Thyroid gland (tissue), 4 donors: ENCODE data around the gene TBRG1. TPM values are rescaled to one million over a fixed set of nuclear protein-coding genes. Genes with fewer than 3 reads are reported as not detected.

ENCODE experiments used
- DNase-seq, 2 donors: peaks; one replicate each; pipeline ENCODE4 v3.0.0-alpha.2; 2019
- H3K27ac ChIP-seq, 3 donors: fragments of 200-600 bp; sonication (generic); 1 replicate in 2 of 3; 2 replicates in 1 of 3; pipeline ENCODE4 v1.5.1; 2016 to 2019; ENCODE audit warnings: mild to moderate bottlenecking in 1 of 3, moderate library complexity in 1 of 3
- H3K27me3 ChIP-seq: fragments of 200-600 bp; sonication (generic); one replicate; pipeline ENCODE4 v1.5.1; 2019
- H3K36me3 ChIP-seq, 2 donors: fragments of 200-600 bp; sonication (generic); one replicate each; pipeline ENCODE4 v1.5.1; 2016 to 2019
- H3K4me1 ChIP-seq, 2 donors: fragments of 200-600 bp; sonication (generic); one replicate each; pipeline ENCODE4 v1.5.1; 2017 to 2019
- H3K4me3 ChIP-seq, 3 donors: fragments of 200-600 bp; sonication (generic); replicated peaks in 1 of 3; 1 replicate in 2 of 3; 2 replicates in 1 of 3; pipeline ENCODE4 v1.5.1; 2016; ENCODE audit warnings: mild to moderate bottlenecking in 1 of 3
- H3K9me3 ChIP-seq: fragments of 200-600 bp; sonication (generic); one replicate; pipeline ENCODE4 v1.5.1; 2017
- POLR2A ChIP-seq, 2 donors: fragments of 450-650 bp; IDR thresholded peaks; one replicate each; pipeline ENCODE4 v1.6.1; 2017; ENCODE audit warnings: antibody characterized with exemption in 2 of 2, mild to moderate bottlenecking in 2 of 2, moderate library complexity in 1 of 2
- WGBS, 2 donors: methylation state at CpG; one replicate each; pipeline ENCODE4 v1.1.5; 2017; 5-methylcytosine and 5-hydroxymethylcytosine counted together
- intact Hi-C: fragments of 100-400 bp; cut with DNase I; formaldehyde crosslinking; loops from one replicate; pipeline ENCODE4 v1.15.1; 2023
- total RNA-seq, 4 donors: library from RNA; depleted of rRNA; stranded (reverse); fragments of >200 nt; gene quantifications; one replicate each; pipeline ENCODE4 v1.2.3, GENCODE V29; 2016
- TF ChIP-seq, protein P1 (sequence below), 6 experiments: fragments of 200-600 bp in 3 of 6; fragments of 450-650 bp in 3 of 6; sonication (generic) in 3 of 6; IDR thresholded peaks; one replicate each; pipeline ENCODE4 v1.5.1; 2016 to 2019; ENCODE audit warnings: antibody characterized with exemption in 6 of 6, mild to moderate bottlenecking in 2 of 6, inconsistent platforms in 1 of 6, moderate library complexity in 1 of 6

TBRG1 gene
- total RNA-seq, 4 donors from 2014 or later: 34.7 to 59.8 (median 46.3) TPM

DNA sequence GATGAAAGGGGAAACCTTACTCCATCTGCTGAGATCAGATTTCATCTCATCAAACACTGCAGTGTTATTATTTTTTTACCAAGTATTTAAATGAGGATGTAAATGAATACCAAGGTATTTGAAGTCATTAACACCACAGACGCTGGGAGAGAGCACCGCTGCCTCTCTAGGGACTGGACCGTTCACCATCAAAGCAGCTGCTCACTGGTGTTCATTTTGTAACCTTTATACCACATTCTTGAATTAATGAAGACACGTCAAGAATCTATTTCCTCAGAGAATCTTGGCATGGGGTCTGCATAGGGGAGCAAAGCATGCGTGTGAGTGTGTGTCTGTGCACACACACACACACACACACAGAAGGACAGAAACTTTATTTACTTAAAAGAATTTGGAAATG lies 35.2 kb downstream of the TBRG1 start:
- H3K4me1 ChIP-seq: no peaks in the 10 kb centered on the region
- H3K27ac ChIP-seq: no peak overlapping the region
- H3K9me3 ChIP-seq: no peaks in the 10 kb centered on the region
- intact Hi-C loops: no loop called here
- H3K27me3 ChIP-seq: no peaks in the 10 kb centered on the region
- H3K4me3 ChIP-seq: no peak overlapping the region
- no peak for DNase-seq
- no peak for TF ChIP-seq POLR2A (IDR thresholded peaks at IDR 0.05)
- TF ChIP-seq, protein P1, sequence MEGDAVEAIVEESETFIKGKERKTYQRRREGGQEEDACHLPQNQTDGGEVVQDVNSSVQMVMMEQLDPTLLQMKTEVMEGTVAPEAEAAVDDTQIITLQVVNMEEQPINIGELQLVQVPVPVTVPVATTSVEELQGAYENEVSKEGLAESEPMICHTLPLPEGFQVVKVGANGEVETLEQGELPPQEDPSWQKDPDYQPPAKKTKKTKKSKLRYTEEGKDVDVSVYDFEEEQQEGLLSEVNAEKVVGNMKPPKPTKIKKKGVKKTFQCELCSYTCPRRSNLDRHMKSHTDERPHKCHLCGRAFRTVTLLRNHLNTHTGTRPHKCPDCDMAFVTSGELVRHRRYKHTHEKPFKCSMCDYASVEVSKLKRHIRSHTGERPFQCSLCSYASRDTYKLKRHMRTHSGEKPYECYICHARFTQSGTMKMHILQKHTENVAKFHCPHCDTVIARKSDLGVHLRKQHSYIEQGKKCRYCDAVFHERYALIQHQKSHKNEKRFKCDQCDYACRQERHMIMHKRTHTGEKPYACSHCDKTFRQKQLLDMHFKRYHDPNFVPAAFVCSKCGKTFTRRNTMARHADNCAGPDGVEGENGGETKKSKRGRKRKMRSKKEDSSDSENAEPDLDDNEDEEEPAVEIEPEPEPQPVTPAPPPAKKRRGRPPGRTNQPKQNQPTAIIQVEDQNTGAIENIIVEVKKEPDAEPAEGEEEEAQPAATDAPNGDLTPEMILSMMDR (IDR thresholded peaks at IDR 0.05): no peak
- WGBS, 2 donors: 87 to 92% methylated on average over 5 of the region's 5 CpGs
- peaks cover 4% of the 10 kb centered on the region in 2 donors for H3K36me3 ChIP-seq

DNA sequence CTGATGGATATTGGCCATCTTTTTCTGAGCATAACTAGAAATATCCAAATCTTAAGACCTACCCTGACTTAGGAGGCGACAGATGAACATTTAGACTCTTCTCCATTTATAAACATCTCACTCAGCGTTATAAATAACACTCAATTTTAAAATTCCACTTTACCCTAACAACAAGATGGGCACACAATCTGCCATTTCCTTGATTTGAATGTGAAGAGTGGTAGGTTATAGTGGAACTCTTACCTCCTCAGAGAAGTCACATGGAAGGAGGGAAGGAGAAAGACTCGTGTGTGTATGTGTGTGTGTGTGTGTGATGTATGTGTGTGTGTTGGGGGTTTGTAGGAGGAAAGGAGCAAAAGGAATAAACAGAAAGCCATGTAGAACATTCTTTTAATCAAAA lies 35.8 kb downstream of the TBRG1 start:
- TF ChIP-seq POLR2A (IDR thresholded peaks at IDR 0.05): no peak
- TF ChIP-seq, protein P1 (IDR thresholded peaks at IDR 0.05): no peak
- no peaks in the 10 kb centered on the region for H3K4me1 ChIP-seq
- no peak for DNase-seq
- H3K27me3 ChIP-seq: no peaks in the 10 kb centered on the region
- 90 to 92% methylated on average over 3 of the region's 3 CpGs for WGBS, 2 donors
- H3K4me3 ChIP-seq: no peak overlapping the region
- no peak overlapping the region for H3K27ac ChIP-seq
- H3K9me3 ChIP-seq: no peaks in the 10 kb centered on the region
- intact Hi-C loops: no loop called here
- peaks cover 0 to 4% of the 10 kb centered on the region in 2 donors for H3K36me3 ChIP-seq

DNA sequence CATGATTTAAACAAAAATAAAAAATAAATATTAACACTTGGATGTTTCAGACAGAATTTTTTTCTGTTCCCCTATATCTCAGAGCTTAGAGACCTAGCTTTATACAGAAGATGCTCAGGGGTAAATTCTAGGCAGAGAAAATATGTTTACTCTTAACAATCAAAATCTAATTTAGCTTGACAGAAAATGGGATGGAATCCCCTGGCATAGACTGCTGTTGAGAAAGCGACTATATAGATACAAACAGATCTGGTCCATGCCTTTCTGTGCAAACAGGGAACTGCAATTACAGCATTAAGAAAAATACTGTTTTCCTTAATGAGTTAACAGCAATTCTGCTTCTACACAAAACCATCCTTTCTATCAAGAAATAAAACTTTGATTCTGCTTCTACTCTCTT lies 36.3 kb downstream of the TBRG1 start:
- intact Hi-C loops: no loop called here
- H3K4me1 ChIP-seq: no peaks in the 10 kb centered on the region
- peaks cover 0 to 3% of the 10 kb centered on the region in 2 donors for H3K36me3 ChIP-seq
- 95% methylated on average over 1 of the region's 1 CpG for WGBS, 2 donors
- H3K27me3 ChIP-seq: no peaks in the 10 kb centered on the region
- no peak overlapping the region for H3K4me3 ChIP-seq
- DNase-seq: no peak
- no peaks in the 10 kb centered on the region for H3K9me3 ChIP-seq
- TF ChIP-seq, protein P1 (IDR thresholded peaks at IDR 0.05): no peak
- TF ChIP-seq POLR2A (IDR thresholded peaks at IDR 0.05): no peak
- H3K27ac ChIP-seq: no peak overlapping the region

DNA sequence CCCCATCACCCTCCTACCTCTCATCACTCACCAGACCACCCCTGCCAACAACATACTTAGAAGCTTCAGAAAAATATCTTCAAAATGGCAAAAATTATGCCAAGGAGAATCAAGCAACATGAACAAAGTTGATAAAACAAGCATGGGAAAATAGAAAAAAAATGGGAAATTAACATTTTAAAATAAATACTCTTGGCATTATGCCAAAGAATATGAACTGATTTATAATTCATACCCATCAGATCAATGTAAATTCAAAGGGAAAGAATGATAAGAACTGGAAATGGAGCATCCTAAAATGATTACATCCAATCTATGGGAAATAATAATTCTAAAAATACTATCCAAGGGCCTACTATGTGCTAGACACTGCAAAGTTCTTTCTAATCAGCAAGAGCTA lies 38.9 kb downstream of the TBRG1 start:
- Histone ChIP-seq H3K36me3 (peaks cover 0 to 3% of the 10 kb centered on the region in 2 donors), H3K4me3 (no peak overlapping the region), H3K27me3 (no peaks in the 10 kb centered on the region), H3K4me1 (no peaks in the 10 kb centered on the region), H3K27ac (no peak overlapping the region), H3K9me3 (no peaks in the 10 kb centered on the region)
- intact Hi-C loops: loop anchor here (10.0 kb wide), 1 partner anchor 203 kb away; the partner anchor contains the start of gene ROBO3
- no peak for DNase-seq
- TF ChIP-seq, protein P1 (IDR thresholded peaks at IDR 0.05): no peak
- no peak for TF ChIP-seq POLR2A (IDR thresholded peaks at IDR 0.05)

DNA sequence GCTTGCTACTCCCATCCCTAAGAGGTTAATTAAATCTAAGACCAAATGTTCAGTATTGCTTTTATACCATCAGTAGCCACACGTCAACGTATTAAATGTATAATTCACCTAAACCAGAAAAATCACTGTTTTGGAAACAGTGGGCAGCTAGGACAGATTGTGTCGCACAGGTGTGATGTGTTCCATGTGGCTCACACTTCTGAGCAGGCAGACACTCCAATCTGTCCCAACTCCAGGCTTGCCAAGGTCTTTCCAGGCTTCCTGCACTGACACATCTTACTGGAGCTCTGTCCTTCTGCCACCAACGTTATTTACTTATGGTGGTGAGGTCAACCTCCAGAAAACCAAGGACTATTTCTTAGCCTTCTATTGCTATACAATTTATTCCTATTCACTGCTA lies 39.4 kb downstream of the TBRG1 start:
- Histone ChIP-seq H3K36me3 (peaks cover 0 to 3% of the 10 kb centered on the region in 2 donors), H3K4me3 (no peak overlapping the region), H3K4me1 (no peaks in the 10 kb centered on the region), H3K27ac (no peak overlapping the region), H3K9me3 (no peaks in the 10 kb centered on the region), H3K27me3 (no peaks in the 10 kb centered on the region)
- DNase-seq: no peak
- TF ChIP-seq POLR2A (IDR thresholded peaks at IDR 0.05): no peak
- TF ChIP-seq, protein P1 (IDR thresholded peaks at IDR 0.05): no peak
- 93% methylated on average over 4 of the region's 4 CpGs for WGBS, 2 donors
- intact Hi-C loops: loop anchor here (10.0 kb wide), 1 partner anchor 203 kb away; the partner anchor contains the start of gene ROBO3
